K562 (cell line): ENCODE data around the gene FAAP100. TPM values are rescaled to one million over a fixed set of nuclear protein-coding genes. Genes with fewer than 3 reads are reported as not detected.

ENCODE experiments used
- ATAC-seq: fragments of 200-7000 bp; cut with Tn5 transposase; 3 replicates; pipeline ENCODE4 v1.9.1; 2020; ENCODE audit warnings: moderate library complexity
- BruUV-seq: library from RNA; stranded (reverse); fragments of 400-500 nt; replicated peaks from 2 replicates; lab custom pipeline; 2021; lab: Mats Ljungman, UMichigan
- CTCF ChIA-PET: fragments of 300-600 bp; formaldehyde crosslinking; extraction: SDS; loops from one replicate; lab custom pipeline; 2021; ENCODE audit warnings: low intra/inter-chr PET ratio; lab: Yijun Ruan, JAX
- POLR2A ChIA-PET: fragments of 300-600, 350-650 bp; sonication (Branson Sonifier 250); formaldehyde crosslinking; extraction: SDS; loops from one replicate; lab custom pipeline; 2021; ENCODE audit warnings: antibody characterized with exemption, inconsistent platforms; lab: Yijun Ruan, JAX
- DNase-seq, 4 experiments: peaks; one replicate each; pipeline versions ENCODE4 v3.0.0 to v3.0.0-alpha.2; 2011 to 2018; ENCODE audit warnings: low spot score in 3 of 4, mixed read lengths in 3 of 4; ENCODE audit errors: extremely low read depth in 1 of 4
- FAIRE-seq: peaks from 2 replicates; lab custom pipeline; 2011; peaks lifted over from hg19 to GRCh38; lab: Jason Lieb, UNC
- H2AFZ ChIP-seq: 2 replicates; pipeline ENCODE4 v1.6.0; 2011; ENCODE audit warnings: low read depth, low read length, control low read depth, inconsistent platforms
- H3K27ac ChIP-seq: fragments of 200-600 bp; 3 replicates; pipeline ENCODE4 v1.8.0; 2011; ENCODE audit warnings: low read depth, mild to moderate bottlenecking, control low read depth, inconsistent platforms, low read length, moderate library complexity, mixed read lengths; ENCODE audit errors: extremely low read depth
- H3K27me3 ChIP-seq, 2 experiments: fragments of 300-600 bp in 1 of 2; 2 replicates in 1 of 2; 3 replicates in 1 of 2; pipeline versions ENCODE4 v1.6.0 to v1.8.0; 2011; ENCODE audit warnings: inconsistent platforms in 2 of 2, low read length in 2 of 2, mild to moderate bottlenecking in 1 of 2, mixed read lengths in 1 of 2, moderate library complexity in 1 of 2; ENCODE audit not compliant: control insufficient read depth in 2 of 2, insufficient read depth in 2 of 2
- H3K36me3 ChIP-seq: fragments of 300-600 bp; 3 replicates; pipeline ENCODE4 v1.8.0; 2011; ENCODE audit warnings: mild to moderate bottlenecking, low read length, inconsistent platforms; ENCODE audit not compliant: control insufficient read depth, insufficient read depth
- H3K4me1 ChIP-seq, 2 experiments: fragments of 200-600 bp in 1 of 2; replicated peaks in 1 of 2; 2 replicates in 1 of 2; 3 replicates in 1 of 2; pipeline versions ENCODE4 v1.5.1 to v1.8.0; 2011; ENCODE audit warnings: inconsistent platforms in 2 of 2, low read length in 2 of 2, mild to moderate bottlenecking in 1 of 2, mixed read lengths in 1 of 2, moderate library complexity in 1 of 2; ENCODE audit not compliant: control insufficient read depth in 2 of 2, insufficient read depth in 2 of 2
- H3K4me2 ChIP-seq: 2 replicates; pipeline ENCODE4 v1.6.1; 2011; ENCODE audit warnings: low read length, control low read depth, inconsistent platforms, mixed read lengths; ENCODE audit not compliant: insufficient read depth
- H3K4me3 ChIP-seq: fragments of 200-600 bp; sonication (generic), shearing (Covaris generic); 2 replicates; pipeline ENCODE4 v1.5.1; 2016; ENCODE audit warnings: control low read depth, inconsistent platforms
- H3K79me2 ChIP-seq: fragments of 200-600 bp; 3 replicates; pipeline ENCODE4 v1.8.0; 2011; ENCODE audit warnings: low read length, inconsistent platforms; ENCODE audit not compliant: control insufficient read depth, insufficient read depth
- H3K9ac ChIP-seq, 2 experiments: 2 replicates each; pipeline versions ENCODE4 v1.6.0 to v1.6.1; 2011; ENCODE audit warnings: low read depth in 2 of 2, low read length in 2 of 2, control low read depth in 1 of 2, inconsistent platforms in 1 of 2, mild to moderate bottlenecking in 1 of 2, mixed read lengths in 1 of 2; ENCODE audit not compliant: insufficient read depth in 1 of 2
- H3K9me1 ChIP-seq: one replicate; pipeline ENCODE4 v1.6.0; 2011; ENCODE audit warnings: inconsistent platforms, mild to moderate bottlenecking, low read length, moderate library complexity; ENCODE audit not compliant: control insufficient read depth, insufficient read depth
- H3K9me3 ChIP-seq: replicated peaks from 2 replicates; pipeline ENCODE4 v1.5.1; 2011; ENCODE audit warnings: low read depth, low read length, inconsistent platforms; ENCODE audit not compliant: control insufficient read depth, insufficient read depth
- H4K20me1 ChIP-seq: replicated peaks from 2 replicates; pipeline ENCODE4 v1.6.1; 2011; ENCODE audit warnings: low read length, inconsistent platforms, mixed read lengths; ENCODE audit not compliant: control insufficient read depth, insufficient read depth
- AFF4 ChIP-seq: sonication (generic); formaldehyde crosslinking; IDR thresholded peaks from 2 replicates; pipeline ENCODE4 v1.8.0; 2023; ENCODE audit warnings: mild to moderate bottlenecking, missing genetic modification reagents
- ATF4 ChIP-seq: fragments of 450-650 bp; formaldehyde crosslinking; IDR thresholded peaks from 2 replicates; pipeline ENCODE4 v1.4.0; 2022; ENCODE audit warnings: mild to moderate bottlenecking, moderate library complexity
- BCOR ChIP-seq: fragments of 450-650 bp; IDR thresholded peaks from 2 replicates; pipeline ENCODE4 v1.6.1; 2016
- E2F6 ChIP-seq, 2 experiments: IDR thresholded peaks; 2 replicates each; pipeline ENCODE4 v1.6.1; 2011; ENCODE audit warnings: borderline replicate concordance in 1 of 2, control low read depth in 1 of 2, low read depth in 1 of 2, low read length in 1 of 2, mild to moderate bottlenecking in 1 of 2, mixed read lengths in 1 of 2, moderate library complexity in 1 of 2; ENCODE audit not compliant: insufficient read depth in 1 of 2, insufficient read length in 1 of 2, poor library complexity in 1 of 2, severe bottlenecking in 1 of 2; ENCODE audit errors: extremely low read depth in 1 of 2
- EP300 ChIP-seq: IDR thresholded peaks from 2 replicates; pipeline ENCODE4 v1.6.1; 2012; ENCODE audit warnings: low read length, improper control_type of control experiment
- FUS ChIP-seq: fragments of 200-400 bp; formaldehyde crosslinking; optimal IDR thresholded peaks from 2 replicates; pipeline ENCODE3; 2017; ENCODE audit warnings: low read depth, low read length
- IRF2 ChIP-seq: sonication (generic); formaldehyde crosslinking; IDR thresholded peaks from 2 replicates; pipeline ENCODE4 v1.8.1; 2022; ENCODE audit warnings: mild to moderate bottlenecking, missing genetic modification reagents
- MCM5 ChIP-seq: fragments of 450-650 bp; IDR thresholded peaks from 2 replicates; pipeline ENCODE4 v1.6.1; 2016; ENCODE audit warnings: low read depth
- NFXL1 ChIP-seq: fragments of 450-650 bp; formaldehyde crosslinking; IDR thresholded peaks from 2 replicates; pipeline ENCODE4 v1.4.0; 2021; ENCODE audit warnings: mild to moderate bottlenecking
- SP1 ChIP-seq: sonication (generic); formaldehyde crosslinking; IDR thresholded peaks from 2 replicates; pipeline ENCODE4 v1.8.1; 2022; ENCODE audit warnings: mild to moderate bottlenecking, missing genetic modification reagents
- U2AF1 ChIP-seq: fragments of 200-400 bp; formaldehyde crosslinking; optimal IDR thresholded peaks from 2 replicates; pipeline ENCODE3; 2017; ENCODE audit warnings: mild to moderate bottlenecking, low read depth, low read length, moderate library complexity
- ZBED1 ChIP-seq: IDR thresholded peaks from 2 replicates; pipeline ENCODE4 v1.6.1; 2014
- WGBS: fragments of 100-300 bp; shearing (Covaris generic); methylation state at CpG from one replicate; pipeline ENCODE4 v1.1.6; 2016; ENCODE audit warnings: low coverage, mixed read lengths; ENCODE audit not compliant: insufficient coverage; ENCODE audit errors: missing lambda C conversion rate; 5-methylcytosine and 5-hydroxymethylcytosine counted together
- in situ Hi-C: fragments of 300-500 bp; cut with MboI; formaldehyde crosslinking; loops from 4 replicates; pipeline ENCODE4 v1.15.0; 2018; ENCODE audit warnings: inconsistent platforms, mixed read lengths
- intact Hi-C: fragments of 100-400 bp; cut with micrococcal nuclease; formaldehyde crosslinking; loops from 2 replicates; pipeline ENCODE4 v1.14.2; 2022
- polyA plus RNA-seq, 8 experiments: library from polyadenylated mRNA; depleted of rRNA in 4 of 8; stranded (reverse) in 5 of 8; unstranded in 3 of 8; fragments of >200 nt; fragmentation: Nextera tagmentation in 2 of 8; fragmentation: Illumina TruSeq in 1 of 8; extraction: Ambion mirVana in 2 of 8; extraction: Trizol in 1 of 8; gene quantifications; 2 replicates each; pipeline versions ENCODE4 v1.2.1 to v1.2.3, GENCODE V29; 2011 to 2014; ENCODE audit warnings: inconsistent platforms in 1 of 8, missing spikeins in 1 of 8
- total RNA-seq, 7 experiments: library from RNA; depleted of rRNA in 6 of 7; stranded (reverse); fragments of >200 nt in 6 of 7; fragmentation: Illumina TruSeq in 2 of 7; extraction: Trizol in 2 of 7; gene quantifications; 2 replicates each; pipeline versions ENCODE4 v1.2.1 to v1.2.3, GENCODE V29; 2011 to 2021; ENCODE audit warnings: low replicate concordance in 1 of 7
- TF ChIP-seq, protein P1 (sequence below): fragments of 150-350 bp; conservative IDR thresholded peaks from 2 replicates; pipeline ENCODE4 v1.6.1; 2014; ENCODE audit warnings: low read length

The FAAP100 gene
- total and polyA plus RNA-seq, 9 of the 15 experiments (the other 6 are each of a cell fraction or from before 2014, with no cell fraction given) = 0.31 to 51.2 (median 12.6) TPM

GRCh38 chr17:81510785-81511553 is 41.2 kb downstream of the FAAP100 start:
- CTCF ChIA-PET = no interaction called here
- Histone ChIP-seq H3K4me1 (peaks cover 35 to 53% of the 10 kb centered on the region in 2 experiments; a peak in 4 of 5 replicates), H3K4me2 (peak overlapping the region; percentile 94), H3K27me3 (no peaks in the 10 kb centered on the region), H3K4me3 (peak overlapping the region; percentile 86), H3K36me3 (peaks cover 37% of the 10 kb centered on the region), H3K9me1 (peaks cover 9% of the 10 kb centered on the region), H4K20me1 (peaks cover 38% of the 10 kb centered on the region), H3K9ac (peak overlapping the region; percentile 94 to 100), H3K9me3 (0 out of 2 replicates have a peak, but pooled peaks cover 1% of the 10 kb centered on the region), H2AFZ (no peak overlapping the region), H3K79me2 (peaks cover 37% of the 10 kb centered on the region), H3K27ac (peak overlapping the region; percentile 84)
- no peak for DNase-seq
- 19% methylated on average over 47 of the region's 48 CpGs for WGBS
- intact Hi-C loops = no loop called here
- ATAC-seq = no peak
- POLR2A ChIA-PET = interaction anchor here (0.5 to 6.4 kb wide), 17 partner anchors 8 to 468 kb away, joined by 3 to 132 read pairs (median 4); partner anchors contain the start of gene FAAP100
- BruUV-seq = no TSS peak
- FAIRE-seq = no peak
- in situ Hi-C loops = no loop called here
- TF ChIP-seq, protein P1, sequence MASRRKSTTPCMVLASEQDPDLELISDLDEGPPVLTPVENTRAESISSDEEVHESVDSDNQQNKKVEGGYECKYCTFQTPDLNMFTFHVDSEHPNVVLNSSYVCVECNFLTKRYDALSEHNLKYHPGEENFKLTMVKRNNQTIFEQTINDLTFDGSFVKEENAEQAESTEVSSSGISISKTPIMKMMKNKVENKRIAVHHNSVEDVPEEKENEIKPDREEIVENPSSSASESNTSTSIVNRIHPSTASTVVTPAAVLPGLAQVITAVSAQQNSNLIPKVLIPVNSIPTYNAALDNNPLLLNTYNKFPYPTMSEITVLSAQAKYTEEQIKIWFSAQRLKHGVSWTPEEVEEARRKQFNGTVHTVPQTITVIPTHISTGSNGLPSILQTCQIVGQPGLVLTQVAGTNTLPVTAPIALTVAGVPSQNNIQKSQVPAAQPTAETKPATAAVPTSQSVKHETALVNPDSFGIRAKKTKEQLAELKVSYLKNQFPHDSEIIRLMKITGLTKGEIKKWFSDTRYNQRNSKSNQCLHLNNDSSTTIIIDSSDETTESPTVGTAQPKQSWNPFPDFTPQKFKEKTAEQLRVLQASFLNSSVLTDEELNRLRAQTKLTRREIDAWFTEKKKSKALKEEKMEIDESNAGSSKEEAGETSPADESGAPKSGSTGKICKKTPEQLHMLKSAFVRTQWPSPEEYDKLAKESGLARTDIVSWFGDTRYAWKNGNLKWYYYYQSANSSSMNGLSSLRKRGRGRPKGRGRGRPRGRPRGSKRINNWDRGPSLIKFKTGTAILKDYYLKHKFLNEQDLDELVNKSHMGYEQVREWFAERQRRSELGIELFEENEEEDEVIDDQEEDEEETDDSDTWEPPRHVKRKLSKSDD = no peak
- no peak for TF ChIP-seq NFXL1
- no peak for TF ChIP-seq U2AF1
- TF ChIP-seq SP1 (CRISPR knock-in tag) = peak; percentile 49; the same call in 1 of the 2 replicates
- TF ChIP-seq AFF4 (CRISPR knock-in tag) = peak; percentile 98
- no peak for TF ChIP-seq MCM5
- TF ChIP-seq BCOR = no peak
- TF ChIP-seq IRF2 (CRISPR knock-in tag) = no peak
- no peak for TF ChIP-seq ZBED1
- peak in 1 of 2 experiments; percentile 46 for TF ChIP-seq E2F6 (IDR thresholded peaks at IDR 0.05; ENCODE audit: borderline replicate concordance in 1 of 2, extremely low read depth in 1 of 2, insufficient read depth in 1 of 2, insufficient read length in 1 of 2, low read depth in 1 of 2, low read length in 1 of 2, poor library complexity in 1 of 2, severe bottlenecking in 1 of 2)
- TF ChIP-seq FUS = no peak
- no peak for TF ChIP-seq EP300
- TF ChIP-seq ATF4 (CRISPR knock-in tag) = no peak
